ENCODE measurements around the gene PRR14. TPM values are rescaled to one million over a fixed set of nuclear protein-coding genes. Genes with fewer than 3 reads are reported as not detected.

The PRR14 gene
- total RNA-seq, 3 donors from 2014 or later: 21.3 to 30.2 (median 26.9) TPM

DNA sequence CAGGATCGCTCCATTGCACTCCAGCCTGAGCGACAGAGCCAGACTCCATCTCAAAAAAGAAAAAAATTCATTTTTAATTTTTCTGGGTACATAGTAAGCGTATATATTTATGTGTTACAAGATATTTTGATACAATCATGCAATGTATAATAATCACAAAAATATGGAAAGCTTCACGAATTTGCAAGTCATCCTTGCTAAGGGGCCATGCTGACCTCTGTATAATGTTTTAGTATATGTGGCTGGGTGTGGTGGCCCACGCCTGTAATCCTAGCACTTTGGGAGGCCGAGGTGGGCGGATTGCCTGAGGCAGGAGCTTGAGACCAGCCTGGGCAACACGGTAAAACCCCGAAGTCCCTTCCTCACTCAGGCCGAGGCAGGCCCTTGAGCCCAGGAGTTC is 24.4 kb downstream of the PRR14 start:
- no peak overlapping the region for H3K4me3 ChIP-seq
- H3K36me3 ChIP-seq: no peaks in the 10 kb centered on the region
- no peak overlapping the region for H3K27ac ChIP-seq
- no peak for TF ChIP-seq POLR2A (IDR thresholded peaks at IDR 0.05)
- TF ChIP-seq, protein P1, sequence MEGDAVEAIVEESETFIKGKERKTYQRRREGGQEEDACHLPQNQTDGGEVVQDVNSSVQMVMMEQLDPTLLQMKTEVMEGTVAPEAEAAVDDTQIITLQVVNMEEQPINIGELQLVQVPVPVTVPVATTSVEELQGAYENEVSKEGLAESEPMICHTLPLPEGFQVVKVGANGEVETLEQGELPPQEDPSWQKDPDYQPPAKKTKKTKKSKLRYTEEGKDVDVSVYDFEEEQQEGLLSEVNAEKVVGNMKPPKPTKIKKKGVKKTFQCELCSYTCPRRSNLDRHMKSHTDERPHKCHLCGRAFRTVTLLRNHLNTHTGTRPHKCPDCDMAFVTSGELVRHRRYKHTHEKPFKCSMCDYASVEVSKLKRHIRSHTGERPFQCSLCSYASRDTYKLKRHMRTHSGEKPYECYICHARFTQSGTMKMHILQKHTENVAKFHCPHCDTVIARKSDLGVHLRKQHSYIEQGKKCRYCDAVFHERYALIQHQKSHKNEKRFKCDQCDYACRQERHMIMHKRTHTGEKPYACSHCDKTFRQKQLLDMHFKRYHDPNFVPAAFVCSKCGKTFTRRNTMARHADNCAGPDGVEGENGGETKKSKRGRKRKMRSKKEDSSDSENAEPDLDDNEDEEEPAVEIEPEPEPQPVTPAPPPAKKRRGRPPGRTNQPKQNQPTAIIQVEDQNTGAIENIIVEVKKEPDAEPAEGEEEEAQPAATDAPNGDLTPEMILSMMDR (IDR thresholded peaks at IDR 0.05): no peak
- no peak for TF ChIP-seq POLR2AphosphoS5 (IDR thresholded peaks at IDR 0.05)
- intact Hi-C loops (cut with DNase I; ENCODE audit: low total_unique reads): no loop called here
- H3K27me3 ChIP-seq: no peaks in the 10 kb centered on the region
- no peak for DNase-seq (ENCODE audit: low spot score in 2 of 2)
- no peaks in the 10 kb centered on the region for H3K4me1 ChIP-seq
- H3K9me3 ChIP-seq: no peaks in the 10 kb centered on the region

DNA sequence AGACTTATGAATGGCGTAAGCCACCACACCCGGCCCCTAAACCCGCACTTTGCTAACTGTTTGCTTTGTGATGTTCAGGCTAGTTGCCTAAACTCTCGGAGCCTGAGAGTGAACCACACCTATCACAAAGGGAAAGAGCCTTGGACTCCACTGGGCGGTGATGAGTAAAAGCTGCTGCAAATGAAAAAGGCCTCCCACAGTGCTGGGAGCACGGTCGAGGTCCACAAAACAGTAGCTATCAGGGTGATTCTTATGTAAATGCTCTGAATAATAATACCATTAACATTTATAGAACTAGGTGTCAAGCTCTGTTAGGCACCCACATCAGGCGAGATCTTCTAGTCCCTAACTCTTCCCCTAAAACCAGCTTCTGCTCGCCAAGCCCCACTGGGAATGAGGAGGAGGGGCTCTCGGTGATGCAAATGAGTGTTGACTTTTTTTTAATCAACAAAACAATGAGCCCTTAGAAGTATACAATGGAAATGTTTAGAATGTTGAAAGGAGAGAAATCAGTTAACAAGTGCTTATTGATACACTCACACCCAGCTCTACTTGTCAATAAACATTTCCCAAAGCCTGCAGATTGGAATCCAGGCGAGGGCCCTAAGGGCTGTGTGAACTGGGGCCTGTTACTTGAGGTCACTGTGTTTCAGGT is 27.3 kb downstream of the PRR14 start:
- intact Hi-C loops (cut with DNase I; ENCODE audit: low total_unique reads): no loop called here
- TF ChIP-seq POLR2A (IDR thresholded peaks at IDR 0.05) (no peak), POLR2AphosphoS5 (IDR thresholded peaks at IDR 0.05) (no peak)
- TF ChIP-seq, protein P1 (IDR thresholded peaks at IDR 0.05): no peak
- H3K9me3 ChIP-seq: no peaks in the 10 kb centered on the region
- no peak overlapping the region for H3K27ac ChIP-seq
- H3K27me3 ChIP-seq: no peaks in the 10 kb centered on the region
- no peak overlapping the region for H3K4me3 ChIP-seq
- DNase-seq (ENCODE audit: low spot score in 2 of 2): no peak
- no peaks in the 10 kb centered on the region for H3K4me1 ChIP-seq
- H3K36me3 ChIP-seq: no peaks in the 10 kb centered on the region

DNA sequence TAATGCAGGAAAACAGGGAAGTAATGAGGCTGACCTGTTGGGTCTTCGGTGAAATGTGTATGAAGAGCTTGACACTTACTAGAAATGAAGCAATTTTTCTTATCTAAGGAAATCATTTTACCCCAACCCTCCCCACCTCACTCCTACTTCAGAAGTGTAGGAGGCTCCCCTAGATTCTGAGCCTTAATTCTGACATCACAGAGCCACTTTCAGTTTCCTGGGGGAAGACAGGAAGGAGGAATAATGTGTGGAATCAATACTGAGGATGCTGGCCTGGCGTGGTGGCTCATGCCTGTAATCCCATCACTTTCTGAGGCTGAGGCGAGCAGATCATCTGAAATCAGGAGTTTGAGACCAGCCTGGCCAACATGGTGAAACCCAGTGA is 27.8 kb downstream of the PRR14 start:
- Histone ChIP-seq H3K9me3 (no peaks in the 10 kb centered on the region), H3K27ac (no peak overlapping the region), H3K4me3 (no peak overlapping the region), H3K27me3 (no peaks in the 10 kb centered on the region), H3K36me3 (no peaks in the 10 kb centered on the region), H3K4me1 (no peaks in the 10 kb centered on the region)
- TF ChIP-seq POLR2AphosphoS5 (IDR thresholded peaks at IDR 0.05): no peak
- no peak for TF ChIP-seq POLR2A (IDR thresholded peaks at IDR 0.05)
- TF ChIP-seq, protein P1 (IDR thresholded peaks at IDR 0.05): no peak
- DNase-seq (ENCODE audit: low spot score in 2 of 2): no peak
- intact Hi-C loops (cut with DNase I; ENCODE audit: low total_unique reads): no loop called here

DNA sequence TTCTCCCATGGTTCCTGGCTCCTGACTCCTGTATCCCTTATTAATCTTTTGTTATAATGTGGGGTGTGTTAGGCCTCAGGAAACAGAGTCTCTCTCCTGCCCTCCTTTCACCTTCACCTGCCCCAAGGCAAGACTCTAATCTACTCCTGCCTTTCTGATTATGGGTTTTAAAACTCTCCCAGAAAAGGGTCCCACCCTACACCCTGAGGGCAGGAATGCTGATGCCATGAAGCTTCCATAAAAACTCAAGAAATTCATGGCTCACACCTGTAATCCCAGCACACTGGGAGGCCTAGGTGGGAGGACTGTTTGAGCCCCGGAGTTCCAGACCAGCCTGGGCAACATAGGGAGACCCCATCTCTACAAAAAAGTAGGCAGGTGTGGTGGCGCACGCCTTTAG is 29.6 kb downstream of the PRR14 start:
- no peak overlapping the region for H3K27ac ChIP-seq
- H3K27me3 ChIP-seq: no peaks in the 10 kb centered on the region
- DNase-seq (ENCODE audit: low spot score in 2 of 2): no peak
- intact Hi-C loops (cut with DNase I; ENCODE audit: low total_unique reads): no loop called here
- TF ChIP-seq, protein P1 (IDR thresholded peaks at IDR 0.05): no peak
- TF ChIP-seq POLR2AphosphoS5 (IDR thresholded peaks at IDR 0.05) (no peak), POLR2A (IDR thresholded peaks at IDR 0.05) (no peak)
- H3K4me3 ChIP-seq: no peak overlapping the region
- H3K9me3 ChIP-seq: no peaks in the 10 kb centered on the region
- H3K36me3 ChIP-seq: no peaks in the 10 kb centered on the region
- no peaks in the 10 kb centered on the region for H3K4me1 ChIP-seq

DNA sequence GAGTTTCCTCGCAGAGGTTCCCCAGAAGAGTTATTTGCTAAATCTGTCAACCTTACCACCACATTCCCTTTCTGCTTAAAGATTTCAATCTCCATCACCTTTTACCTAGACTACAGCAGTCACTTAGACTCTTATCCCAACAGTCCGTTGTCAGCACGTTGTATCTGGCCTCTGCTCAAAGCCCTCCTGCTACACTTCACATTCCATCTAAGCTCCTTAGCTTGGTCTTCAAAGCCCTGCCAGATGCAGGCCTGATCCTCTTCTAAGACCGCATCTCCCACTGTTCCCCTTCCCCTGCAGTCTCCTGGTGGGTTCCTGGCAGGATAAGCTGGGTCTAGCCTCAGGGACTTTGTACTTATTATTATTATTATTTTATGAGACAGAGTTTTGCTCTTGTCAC is 37.9 kb downstream of the PRR14 start:
- intact Hi-C loops (cut with DNase I; ENCODE audit: low total_unique reads): no loop called here
- Histone ChIP-seq H3K9me3 (no peaks in the 10 kb centered on the region), H3K27me3 (no peaks in the 10 kb centered on the region), H3K36me3 (no peaks in the 10 kb centered on the region), H3K27ac (no peak overlapping the region), H3K4me1 (no peaks in the 10 kb centered on the region), H3K4me3 (no peak overlapping the region)
- TF ChIP-seq POLR2AphosphoS5 (IDR thresholded peaks at IDR 0.05) (no peak), POLR2A (IDR thresholded peaks at IDR 0.05) (no peak)
- DNase-seq (ENCODE audit: low spot score in 2 of 2): no peak
